ENCODE data around the gene ENG. TPM values are rescaled to one million over a fixed set of nuclear protein-coding genes. Genes with fewer than 3 reads are reported as not detected.
A peak's percentile ranks its signal among the peaks of the same experiment; 100 is the strongest.
"Not testable (repeated sequence)": the region's sequence is repeated elsewhere in the genome, so short reads cannot be mapped to it uniquely, and the experiment has no call there.

ENG gene
- total and polyA plus RNA-seq, 8 donors, result 9.7 to 42.4 (median 20.5) TPM

- ATAC-seq, result no peak
- intact Hi-C loops (cut with DNase I), result no loop called here
- Histone ChIP-seq H3K4me3 (no peak overlapping the region), H3K4me1 (peaks cover 0 to under 1% (median under 1%) of the 10 kb centered on the region in 3 donors), H3K27me3 (no peaks in the 10 kb centered on the region), H3K9me3 (no peaks in the 10 kb centered on the region), H3K36me3 (peaks cover 0 to 1% (median 0%) of the 10 kb centered on the region in 3 donors), H3K27ac (no peak overlapping the region)
- 89 to 94% methylated on average over 4 of the region's 4 CpGs for WGBS, 2 donors
- TF ChIP-seq CTCF (IDR thresholded peaks at IDR 0.05), result no peak
- DNase-seq, result no peak
- FAIRE-seq, result no peak
These were observed 72.7 kb downstream of the ENG start for GRCh38 chr9:127781806-127782205.

GRCh38 chr9:127780909-127781308 lies 73.5 kb downstream of the ENG start:
- DNase-seq; H3K9me3 ChIP-seq; FAIRE-seq; H3K4me1 ChIP-seq; H3K4me3 ChIP-seq; intact Hi-C loops (cut with DNase I); H3K36me3 ChIP-seq; H3K27ac ChIP-seq; ATAC-seq; H3K27me3 ChIP-seq: not testable (repeated sequence)
- WGBS, 2 donors, result 90 to 95% methylated on average over 9 of the region's 9 CpGs

- ATAC-seq, result no peak
- 74 to 75% methylated on average over 19 to 20 of the region's 20 CpGs for WGBS, 2 donors
These were observed 74.2 kb downstream of the ENG start for GRCh38 chr9:127780126-127780885.

GRCh38 chr9:127779136-127779981 lies 75.1 kb downstream of the ENG start:
- no peaks in the 10 kb centered on the region for H3K4me1 ChIP-seq
- peak overlapping the region in 2 of 4 donors; percentile 55 for H3K27ac ChIP-seq
- peak in 1 of 6 donors; percentile 23 for DNase-seq
- intact Hi-C loops (cut with DNase I), result no loop called here
- no peak overlapping the region for H3K4me3 ChIP-seq
- H3K27me3 ChIP-seq, result no peaks in the 10 kb centered on the region
- H3K9me3 ChIP-seq, result no peaks in the 10 kb centered on the region
- WGBS, 2 donors, result 76 to 83% methylated on average over 17 of the region's 17 CpGs
- ATAC-seq, result peak in 3 of 4 donors; percentile 21 to 35 (median 33)
- FAIRE-seq, result no peak
- TF ChIP-seq CTCF (IDR thresholded peaks at IDR 0.05), result no peak
- no peaks in the 10 kb centered on the region for H3K36me3 ChIP-seq

More at GRCh38 chr9:127780126-127780885, 74.2 kb downstream of the ENG start:
- H3K4me3 ChIP-seq, result no peak overlapping the region
- H3K27ac ChIP-seq, result no peak overlapping the region
- H3K36me3 ChIP-seq, result no peaks in the 10 kb centered on the region
- H3K9me3 ChIP-seq, result no peaks in the 10 kb centered on the region
- DNase-seq, result peak in 1 of 6 donors; percentile 48
- intact Hi-C loops (cut with DNase I), result no loop called here
- no peaks in the 10 kb centered on the region for H3K4me1 ChIP-seq
- no peaks in the 10 kb centered on the region for H3K27me3 ChIP-seq
- FAIRE-seq, result no peak
- no peak for TF ChIP-seq CTCF (IDR thresholded peaks at IDR 0.05)

GRCh38 chr9:127778280-127779135 lies 76.0 kb downstream of the ENG start, which contains the start of gene SH2D3C:
Gene SH2D3C (minus strand): TSS chr9:127778666. CDS start chr9:127778627, 39 bp downstream.
- peak within 1 kb of the TSS in 2 of 4 donors; percentile 55 for H3K27ac ChIP-seq
- H3K27me3 ChIP-seq, result no peaks in the 10 kb centered on the region
- DNase-seq, result peak in 1 of 6 donors; percentile 60
- H3K36me3 ChIP-seq, result no peaks in the 10 kb centered on the region
- peak within 1 kb of the TSS in 1 of 4 donors; percentile 17 for H3K4me3 ChIP-seq
- peak in 3 of 4 donors; percentile 24 to 51 (median 34) for ATAC-seq
- no peaks in the 10 kb centered on the region for H3K4me1 ChIP-seq
- 73 to 82% methylated on average over 13 of the region's 13 CpGs for WGBS, 2 donors
- H3K9me3 ChIP-seq, result no peaks in the 10 kb centered on the region
- no peak for TF ChIP-seq CTCF (IDR thresholded peaks at IDR 0.05)
- intact Hi-C loops (cut with DNase I), result no loop called here
- FAIRE-seq, result no peak

All from pancreas (tissue), 10 donors.